NCI-H146 treated with DMSO at 0.1 percent for 48 hours (cell line): ENCODE measurements around the gene HIBADH.
"Not testable (repeated sequence)": the region's sequence is repeated elsewhere in the genome, so short reads cannot be mapped to it uniquely, and the experiment has no call there.

Source experiments
- DNase-seq: peaks from one replicate; lab custom pipeline; 2025; ENCODE audit not compliant: unreplicated experiment; lab: John Stamatoyannopoulos, UW

Gene HIBADH

DNA sequence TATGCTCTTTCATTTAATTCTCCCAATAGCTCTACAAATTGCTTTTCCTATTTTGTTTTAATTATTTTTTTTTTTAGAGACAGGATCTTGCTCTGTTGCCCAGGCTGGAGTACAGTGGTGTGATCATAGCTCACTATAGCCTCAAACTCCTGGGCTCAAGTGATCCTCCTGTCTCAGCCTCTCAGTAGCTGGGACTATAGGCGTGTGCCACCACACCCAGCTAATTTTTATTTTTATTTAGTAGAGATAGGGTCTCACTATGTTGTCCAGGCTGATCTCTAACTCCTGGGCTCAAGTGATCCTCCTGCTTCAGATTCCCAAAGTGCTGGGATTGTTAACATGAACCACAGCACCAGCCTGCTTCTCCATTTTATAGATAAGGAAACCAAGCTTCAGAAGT lies 151.3 kb downstream of the HIBADH start:
- not testable (repeated sequence) for DNase-seq

DNA sequence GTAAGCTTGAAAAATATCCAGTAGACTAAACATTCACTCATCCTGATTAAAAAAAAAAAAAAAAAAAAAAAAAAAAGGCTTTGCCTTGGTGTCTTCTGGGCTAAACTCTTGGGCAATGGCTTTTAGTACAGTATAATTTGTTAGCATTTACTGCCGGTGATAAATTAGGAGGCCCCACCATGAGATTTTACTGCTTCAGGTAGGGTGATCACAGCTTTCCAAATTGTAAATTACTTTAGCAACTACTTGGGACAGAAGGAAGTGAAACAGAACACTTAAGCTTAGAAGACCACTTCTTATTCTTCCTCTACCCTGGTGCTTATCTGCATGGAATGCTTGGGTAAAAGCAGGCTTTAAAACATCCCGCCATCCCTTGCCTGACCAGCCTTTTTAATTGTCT lies 152.1 kb downstream of the HIBADH start:
- DNase-seq = no peak

DNA sequence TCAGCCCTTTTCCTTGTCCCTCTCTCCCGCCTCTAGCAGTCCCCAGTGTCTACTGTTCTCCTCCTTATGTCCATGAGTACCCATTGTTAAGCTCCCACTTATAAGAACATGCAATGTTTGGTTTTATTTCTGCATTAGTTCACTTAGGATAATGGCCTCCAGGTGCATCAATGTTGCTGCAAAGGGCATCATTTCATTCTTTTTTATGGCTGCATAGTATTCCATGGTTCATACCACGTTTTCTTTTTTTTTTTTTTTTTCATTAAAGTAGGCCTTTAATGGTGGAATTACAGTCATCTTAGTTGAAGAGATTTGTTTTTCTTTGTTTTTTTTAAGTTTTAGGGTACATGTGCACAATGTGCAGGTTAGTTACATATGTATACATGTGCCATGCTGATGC lies 160.8 kb downstream of the HIBADH start:
- DNase-seq = not testable (repeated sequence)

DNA sequence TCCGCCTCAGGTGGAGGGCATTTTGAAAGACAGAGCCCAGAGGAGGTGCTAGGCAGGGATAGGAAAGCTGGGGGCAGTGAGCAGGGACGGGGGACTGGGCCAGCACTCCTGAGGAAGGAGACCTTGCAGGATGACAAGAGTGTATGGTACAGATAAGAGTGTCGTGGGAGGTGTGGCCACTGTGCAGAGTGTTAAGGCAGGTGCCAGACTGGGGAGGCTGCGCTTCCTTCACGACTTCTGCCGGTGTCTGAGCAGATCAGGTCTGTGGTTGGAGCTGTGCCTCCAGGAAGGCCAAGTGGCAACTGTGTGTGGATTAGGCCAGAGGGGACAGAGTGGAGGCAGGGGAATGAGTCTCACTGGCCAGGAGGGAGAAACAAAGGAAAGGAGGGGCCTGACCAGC lies 161.7 kb downstream of the HIBADH start:
- no peak for DNase-seq

DNA sequence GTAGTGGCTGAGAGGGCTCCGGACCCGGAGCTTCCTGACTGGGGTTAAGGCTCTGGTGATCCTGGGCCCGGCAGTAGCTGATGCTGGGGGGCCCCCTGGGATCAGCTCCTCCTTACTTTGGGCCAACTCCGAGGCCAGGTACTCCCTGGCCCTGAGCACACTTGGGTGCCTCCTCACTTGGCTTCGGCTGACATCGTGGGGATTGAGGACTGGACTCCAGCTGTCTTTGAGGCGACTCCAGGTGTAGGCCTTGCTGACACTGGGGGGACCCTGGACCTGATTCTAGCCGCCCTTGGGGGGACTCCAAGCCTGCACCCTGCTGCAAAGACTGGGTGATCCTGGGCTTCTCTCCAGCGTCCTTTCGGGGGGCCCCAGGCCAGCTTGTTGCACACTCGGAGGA lies 170.5 kb downstream of the HIBADH start:
- no peak for DNase-seq

DNA sequence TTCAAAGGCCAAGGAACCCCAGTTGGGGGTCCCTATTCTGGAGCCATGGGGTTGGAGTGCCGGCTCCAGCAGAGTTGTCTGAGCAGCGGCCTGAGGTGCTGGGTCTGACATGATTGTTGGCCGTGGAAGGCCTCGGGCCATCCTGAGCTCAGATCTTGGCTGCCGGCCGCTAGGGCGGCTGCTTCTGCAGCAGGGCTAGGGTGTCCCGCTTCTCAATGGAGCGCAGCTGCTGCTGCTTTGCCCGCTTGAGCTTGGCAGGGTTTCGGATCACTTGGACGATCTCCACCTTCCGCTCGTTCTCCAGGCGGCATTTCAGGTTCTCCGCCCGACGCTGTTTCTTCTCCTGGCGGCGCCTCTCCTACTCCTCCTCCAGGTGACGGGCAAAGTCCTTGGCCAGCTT lies 171.1 kb downstream of the HIBADH start:
- DNase-seq = no peak

DNA sequence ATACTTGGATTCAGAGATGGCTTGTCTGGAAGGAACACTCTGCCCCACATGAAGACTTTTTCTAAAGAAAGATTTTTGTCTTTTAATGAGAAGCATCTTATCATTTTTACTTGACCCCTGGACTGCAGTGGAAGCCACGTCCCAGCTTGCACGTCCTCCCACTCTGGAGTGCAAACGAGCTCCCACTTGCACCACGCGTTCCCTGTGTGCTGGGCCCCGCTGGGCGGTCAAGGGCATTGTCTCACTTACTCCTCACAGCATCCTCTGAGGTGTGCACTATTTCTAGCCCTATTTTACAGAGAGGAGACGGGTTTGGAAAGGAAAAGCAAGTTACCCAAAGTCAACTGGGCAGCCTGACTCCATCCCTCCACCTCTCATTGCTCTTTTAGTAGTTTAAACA lies 175.2 kb downstream of the HIBADH start:
- DNase-seq = no peak

DNA sequence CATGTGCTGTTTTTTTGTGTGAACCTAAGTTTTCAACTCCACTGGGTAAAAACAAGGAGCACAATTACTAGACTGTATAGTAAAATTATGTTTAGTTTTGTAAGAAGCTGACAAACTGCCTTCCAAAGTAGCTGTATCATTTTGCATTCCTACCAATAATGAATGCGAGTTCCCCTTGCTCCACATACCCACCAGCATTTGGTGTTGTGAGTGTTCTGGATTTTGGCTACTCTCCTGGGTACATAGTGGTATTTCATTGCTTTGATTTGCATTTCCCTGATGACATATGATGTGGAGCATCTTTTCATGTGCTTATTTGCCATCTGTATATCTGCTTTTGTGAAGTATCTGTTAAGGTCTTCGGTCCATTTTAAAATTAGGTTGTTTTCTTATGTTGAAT lies 178.2 kb downstream of the HIBADH start:
- DNase-seq = no peak

DNA sequence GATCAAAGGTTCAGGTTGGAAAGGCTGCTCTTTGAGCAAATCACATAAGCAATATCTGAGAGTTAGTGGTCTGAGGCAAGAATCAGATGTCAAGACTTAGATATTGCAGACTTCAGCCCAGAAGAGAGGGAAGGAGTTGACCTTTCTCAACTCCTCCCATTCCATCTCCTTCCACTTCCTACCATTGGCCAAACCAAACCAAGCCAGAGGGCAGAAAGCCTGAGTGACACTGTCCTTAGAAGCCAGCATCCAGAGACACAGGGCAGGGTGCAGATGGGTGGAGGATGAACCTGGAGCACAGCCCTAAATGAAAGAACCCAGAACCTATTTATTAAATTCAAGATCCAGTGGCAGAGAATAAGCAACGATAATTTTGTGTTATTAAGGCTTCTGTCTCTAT lies 180.5 kb downstream of the HIBADH start:
- DNase-seq = no peak

DNA sequence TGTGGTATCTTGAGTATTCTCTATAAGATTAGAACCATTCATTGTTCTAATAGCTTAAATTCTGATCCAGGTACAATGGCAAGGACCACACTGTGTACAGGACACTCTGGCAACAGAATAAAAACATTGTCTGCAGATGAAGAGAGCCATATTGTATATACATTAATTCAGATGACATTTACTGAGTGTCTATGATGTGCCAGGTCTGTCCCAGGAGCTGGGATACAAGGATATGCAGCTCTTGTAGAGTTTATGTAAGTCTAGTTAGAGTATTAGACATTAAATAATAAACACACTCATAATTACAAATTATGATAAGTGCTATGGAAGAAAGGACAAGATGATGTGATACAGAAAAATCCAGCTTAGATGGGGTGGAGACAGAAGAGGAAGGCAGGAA lies 184.1 kb downstream of the HIBADH start:
- DNase-seq = no peak

DNA sequence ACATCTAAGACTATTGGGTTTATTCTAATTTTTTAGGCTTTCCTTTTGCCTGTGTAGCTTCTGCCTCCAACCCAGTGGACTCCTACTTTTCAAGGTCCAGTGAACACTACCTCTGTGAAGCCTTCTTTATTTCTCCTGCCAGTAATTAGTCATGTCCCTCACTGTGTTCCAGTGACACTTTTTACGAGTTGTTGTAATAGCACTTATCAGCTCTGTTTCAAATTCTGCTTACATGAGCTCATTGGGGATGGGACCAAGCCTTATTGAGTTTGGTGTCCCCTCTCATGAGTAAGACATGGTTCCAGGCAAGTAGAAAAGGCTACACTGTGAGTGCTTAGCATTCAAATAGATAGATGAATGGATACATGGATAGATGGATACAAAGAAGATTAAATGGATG lies 184.6 kb downstream of the HIBADH start:
- DNase-seq = no peak

DNA sequence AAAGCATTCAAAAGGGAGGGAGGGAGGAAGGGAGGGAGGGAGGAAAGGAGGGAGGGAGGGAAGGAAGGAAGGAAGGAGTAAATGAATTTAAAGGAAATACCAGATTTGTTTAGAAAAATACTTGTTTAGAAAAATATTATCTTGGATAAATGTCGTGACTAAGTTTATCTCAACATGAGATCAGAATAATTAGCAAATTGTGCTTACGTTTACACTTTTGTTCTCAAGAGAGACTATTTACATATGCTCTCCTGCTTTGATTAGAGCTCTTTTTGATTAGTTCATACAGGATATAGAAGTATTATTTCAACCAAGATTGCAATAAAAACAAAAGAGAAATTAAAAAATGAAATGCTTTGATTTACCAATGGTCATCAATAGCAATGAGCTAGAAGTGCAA lies 186.2 kb downstream of the HIBADH start:
- no peak for DNase-seq
